Transverse colon (tissue), 4 donors: ENCODE data around the gene PCBP3. TPM values are rescaled to one million over a fixed set of nuclear protein-coding genes. Genes with fewer than 3 reads are reported as not detected.

Source experiments
- DNase-seq: peaks from one replicate; pipeline ENCODE4 v3.0.0-alpha.2; 2019
- H3K27ac ChIP-seq, 4 donors: fragments of 200-600 bp; sonication (generic); 2 replicates each; pipeline ENCODE4 v1.5.1; 2016 to 2018; ENCODE audit warnings: inconsistent platforms in 4 of 4
- H3K27me3 ChIP-seq: fragments of 200-600 bp; sonication (generic); 2 replicates; pipeline ENCODE4 v1.5.1; 2017; ENCODE audit warnings: inconsistent platforms
- H3K36me3 ChIP-seq, 4 donors: fragments of 200-600 bp; sonication (generic); 2 replicates each; pipeline ENCODE4 v1.5.1; 2017 to 2019; ENCODE audit warnings: inconsistent platforms in 4 of 4
- H3K4me1 ChIP-seq, 4 donors: fragments of 200-600 bp; sonication (generic); 2 replicates each; pipeline ENCODE4 v1.5.1; 2017 to 2020; ENCODE audit warnings: inconsistent platforms in 4 of 4
- H3K4me3 ChIP-seq, 4 donors: fragments of 200-600 bp; sonication (generic); 1 replicate in 1 of 4; 2 replicates in 3 of 4; pipeline versions ENCODE4 v1.5.1 to v1.6.1; 2017 to 2019; ENCODE audit warnings: inconsistent platforms in 4 of 4
- H3K9me3 ChIP-seq, 2 donors: fragments of 200-600 bp; sonication (generic); 2 replicates each; pipeline ENCODE4 v1.5.1; 2017 to 2019; ENCODE audit warnings: inconsistent platforms in 2 of 2
- EP300 ChIP-seq: sonication (generic); formaldehyde crosslinking; IDR thresholded peaks from one replicate; pipeline ENCODE4 v1.6.1; 2017; ENCODE audit warnings: antibody characterized with exemption, low read depth
- POLR2A ChIP-seq: fragments of 450-650 bp; IDR thresholded peaks from one replicate; pipeline ENCODE4 v1.6.1; 2016; ENCODE audit warnings: antibody characterized with exemption, mild to moderate bottlenecking, moderate library complexity
- POLR2AphosphoS5 ChIP-seq, 3 donors: sonication (generic); formaldehyde crosslinking; IDR thresholded peaks; one replicate each; pipeline ENCODE4 v1.6.1; 2016; ENCODE audit warnings: antibody characterized with exemption in 3 of 3
- WGBS, 2 donors: methylation state at CpG; one replicate each; pipeline ENCODE4 v1.1.5; 2018; ENCODE audit warnings: low coverage in 1 of 2; 5-methylcytosine and 5-hydroxymethylcytosine counted together
- in situ Hi-C, 4 donors: fragments of 200-750 bp; cut with MboI; loops; one replicate each; pipeline versions ENCODE4 v1.15.0 to v1.15.1; 2017; ENCODE audit warnings: low sequenced_read_pairs in 3 of 4, low pct_ligation_motif_present in 1 of 4, low pct_unique_long_range_greater_than_20kb in 1 of 4
- intact Hi-C: fragments of 100-400 bp; cut with DNase I; formaldehyde crosslinking; loops from one replicate; pipeline ENCODE4 v1.15.1; 2023; ENCODE audit warnings: low total_unique reads
- total RNA-seq, 4 donors: library from RNA; depleted of rRNA; stranded (reverse); fragments of >200 nt; gene quantifications; one replicate each; pipeline ENCODE4 v1.1.0, GENCODE V29; 2016
- TF ChIP-seq, protein P1 (sequence below), 5 experiments: fragments of 200-600 bp in 3 of 5; fragments of 450-650 bp in 2 of 5; sonication (generic) in 3 of 5; IDR thresholded peaks; 1 replicate in 2 of 5; 2 replicates in 3 of 5; pipeline ENCODE4 v1.5.1; 2016 to 2017; ENCODE audit warnings: antibody characterized with exemption in 5 of 5, inconsistent platforms in 3 of 5, mild to moderate bottlenecking in 2 of 5, moderate library complexity in 1 of 5

PCBP3 gene
- total RNA-seq, 4 donors from 2014 or later: 0.80 to 7.8 (median 5.3) TPM

DNA sequence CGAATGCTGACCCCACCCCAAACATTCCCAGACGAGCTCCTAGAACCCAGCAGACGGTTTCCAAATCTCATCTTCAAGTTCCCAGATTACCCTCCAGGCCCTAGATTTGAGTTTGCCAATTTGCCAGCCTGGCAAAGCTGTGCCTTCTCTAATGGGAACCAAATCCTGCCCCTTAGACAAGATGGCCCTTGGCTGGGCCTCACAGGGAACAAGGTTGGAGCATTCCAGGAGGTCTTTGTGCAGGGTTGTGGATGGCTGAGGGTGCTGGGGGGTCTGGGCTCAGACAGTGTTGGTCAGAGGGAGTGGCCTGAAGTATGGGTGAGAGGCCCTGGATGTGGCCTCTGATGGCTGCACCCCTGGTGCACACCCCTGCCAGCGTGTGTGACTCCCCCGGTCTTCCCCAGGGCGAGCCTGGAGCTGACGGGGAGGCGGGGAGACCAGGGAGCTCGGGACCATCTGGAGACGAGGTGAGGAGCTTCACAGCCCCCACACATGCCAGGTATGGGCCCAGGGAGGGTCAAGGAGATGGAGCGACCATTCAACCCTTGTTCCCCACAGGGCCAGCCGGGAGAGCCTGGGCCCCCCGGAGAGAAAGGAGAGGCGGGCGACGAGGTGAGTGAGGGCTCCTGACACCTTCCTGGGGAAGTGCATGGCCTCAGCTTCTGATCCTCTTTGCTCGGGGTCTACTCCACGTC lies 348.2 kb downstream of the PCBP3 start:
- H3K4me1 ChIP-seq: peaks cover 0 to 2% (median under 1%) of the 10 kb centered on the region in 4 donors
- H3K4me3 ChIP-seq: no peak overlapping the region
- H3K36me3 ChIP-seq: no peaks in the 10 kb centered on the region
- TF ChIP-seq EP300 (no peak), POLR2AphosphoS5 (IDR thresholded peaks at IDR 0.05) (no peak), POLR2A (no peak)
- TF ChIP-seq, protein P1, sequence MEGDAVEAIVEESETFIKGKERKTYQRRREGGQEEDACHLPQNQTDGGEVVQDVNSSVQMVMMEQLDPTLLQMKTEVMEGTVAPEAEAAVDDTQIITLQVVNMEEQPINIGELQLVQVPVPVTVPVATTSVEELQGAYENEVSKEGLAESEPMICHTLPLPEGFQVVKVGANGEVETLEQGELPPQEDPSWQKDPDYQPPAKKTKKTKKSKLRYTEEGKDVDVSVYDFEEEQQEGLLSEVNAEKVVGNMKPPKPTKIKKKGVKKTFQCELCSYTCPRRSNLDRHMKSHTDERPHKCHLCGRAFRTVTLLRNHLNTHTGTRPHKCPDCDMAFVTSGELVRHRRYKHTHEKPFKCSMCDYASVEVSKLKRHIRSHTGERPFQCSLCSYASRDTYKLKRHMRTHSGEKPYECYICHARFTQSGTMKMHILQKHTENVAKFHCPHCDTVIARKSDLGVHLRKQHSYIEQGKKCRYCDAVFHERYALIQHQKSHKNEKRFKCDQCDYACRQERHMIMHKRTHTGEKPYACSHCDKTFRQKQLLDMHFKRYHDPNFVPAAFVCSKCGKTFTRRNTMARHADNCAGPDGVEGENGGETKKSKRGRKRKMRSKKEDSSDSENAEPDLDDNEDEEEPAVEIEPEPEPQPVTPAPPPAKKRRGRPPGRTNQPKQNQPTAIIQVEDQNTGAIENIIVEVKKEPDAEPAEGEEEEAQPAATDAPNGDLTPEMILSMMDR (IDR thresholded peaks at IDR 0.05): no peak
- peak overlapping the region in 3 of 4 donors; percentile 49 to 86 (median 57) for H3K27ac ChIP-seq
- in situ Hi-C loops (no loop called here), intact Hi-C loops (no loop called here)
- 87% methylated on average over 18 of the region's 18 CpGs; no CpG with 5 or more reads in 1 of the 2 donors for WGBS, 2 donors
- no peak for DNase-seq
- no peaks in the 10 kb centered on the region for H3K9me3 ChIP-seq
- H3K27me3 ChIP-seq: no peaks in the 10 kb centered on the region

Other genes with a start within 250 kb of the PCBP3 start
- gene COL18A1, start 238.6 kb upstream of the PCBP3 start, total RNA-seq: 100 to 1,000 TPM in 1 of 4 donors, 10 to 100 TPM in 3; 19.3 to 121 (median 23.3) TPM
- 10 to 100 TPM in 3 of 4 donors, 1 to 10 TPM in 1; 8.3 to 24.1 (median 17.3) TPM for gene SLC19A1, start 101.3 kb upstream of the PCBP3 start, total RNA-seq